Hematopoietic multipotent progenitor cell treated with erythropoietin and hydrocortisone succinate and interleukin-3 and kit ligand, for 8 days (in vitro differentiated cells): ENCODE data around the gene RALY.
A peak's percentile ranks its signal among the peaks of the same experiment; 100 is the strongest.
"Not testable (repeated sequence)": the region's sequence is repeated elsewhere in the genome, so short reads cannot be mapped to it uniquely, and the experiment has no call there.

Experiments
- DNase-seq: peaks from one replicate; pipeline ENCODE4 v3.0.0-alpha.2; 2015

RALY gene

DNA sequence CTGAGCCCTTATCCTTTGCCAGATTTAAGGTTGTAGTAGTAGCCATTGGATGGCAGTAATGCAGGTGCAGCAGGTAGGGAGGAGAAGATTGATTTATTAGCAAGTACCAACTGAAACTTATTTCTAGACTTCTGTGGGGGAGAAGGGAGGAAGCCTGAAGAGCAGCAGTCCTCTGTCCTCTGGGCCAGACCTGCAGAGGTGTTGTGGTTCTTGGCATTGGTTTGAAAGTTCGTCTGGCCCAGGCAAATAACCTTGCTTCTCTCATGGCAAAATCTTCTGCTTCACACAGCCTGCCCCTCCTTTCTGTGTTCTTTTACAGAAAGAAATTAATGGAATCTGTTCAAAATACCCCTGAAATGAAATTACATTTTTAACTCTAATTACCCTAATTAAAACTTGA lies 24.5 kb downstream of the RALY start:
- DNase-seq: no peak

DNA sequence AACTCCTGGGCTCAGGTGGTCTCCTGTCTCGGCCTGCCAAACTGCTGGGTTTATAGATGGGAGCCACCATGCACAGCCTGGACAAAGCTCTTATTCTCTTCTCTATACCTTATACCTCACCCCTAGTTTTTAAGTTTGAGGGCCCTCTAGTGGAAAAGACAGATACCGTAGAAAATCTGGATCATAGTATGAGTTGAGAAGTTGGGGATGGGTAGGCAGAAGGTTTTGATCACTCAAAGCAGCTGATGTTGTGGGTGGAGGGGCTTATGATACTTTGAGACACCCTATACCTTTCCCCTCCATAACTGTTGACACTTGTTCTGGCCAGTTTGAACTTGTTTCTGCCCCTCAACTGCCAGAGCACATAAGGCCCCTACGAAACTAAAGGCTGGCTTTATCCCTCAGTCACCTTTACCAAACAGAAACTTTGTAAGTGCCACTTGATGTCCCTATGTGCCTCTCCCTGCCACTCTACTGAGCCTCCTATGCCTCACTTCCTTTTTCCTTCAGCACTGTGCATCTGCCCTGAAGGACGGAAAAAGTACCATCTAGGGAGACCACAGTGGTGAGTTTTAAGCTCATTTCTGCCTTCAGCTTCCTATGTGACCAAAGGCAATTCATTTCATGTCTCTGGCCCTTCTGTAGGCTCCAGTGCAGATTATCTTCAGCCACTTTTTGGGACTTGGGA lies 28.6 kb downstream of the RALY start:
- peak; percentile 69 for DNase-seq

DNA sequence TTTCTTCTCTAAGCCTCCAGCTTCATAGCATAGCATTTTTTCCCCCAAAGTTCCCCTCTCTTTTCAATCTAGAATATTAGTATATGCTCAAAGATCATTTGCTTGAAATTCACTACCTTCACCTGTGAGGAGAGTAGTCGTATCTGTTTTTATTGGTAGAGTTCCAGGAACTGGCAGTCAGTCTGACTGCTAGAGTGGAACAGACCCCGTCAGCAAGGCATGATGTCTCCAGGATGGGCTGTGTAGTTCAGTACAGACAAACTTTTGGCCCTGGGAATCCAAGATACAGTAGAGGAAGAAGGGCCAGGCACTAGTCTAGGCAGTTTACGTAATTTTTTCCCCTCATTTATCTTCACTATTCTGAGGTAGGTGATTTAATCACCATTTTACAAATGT lies 29.1 kb downstream of the RALY start:
- DNase-seq: no peak

DNA sequence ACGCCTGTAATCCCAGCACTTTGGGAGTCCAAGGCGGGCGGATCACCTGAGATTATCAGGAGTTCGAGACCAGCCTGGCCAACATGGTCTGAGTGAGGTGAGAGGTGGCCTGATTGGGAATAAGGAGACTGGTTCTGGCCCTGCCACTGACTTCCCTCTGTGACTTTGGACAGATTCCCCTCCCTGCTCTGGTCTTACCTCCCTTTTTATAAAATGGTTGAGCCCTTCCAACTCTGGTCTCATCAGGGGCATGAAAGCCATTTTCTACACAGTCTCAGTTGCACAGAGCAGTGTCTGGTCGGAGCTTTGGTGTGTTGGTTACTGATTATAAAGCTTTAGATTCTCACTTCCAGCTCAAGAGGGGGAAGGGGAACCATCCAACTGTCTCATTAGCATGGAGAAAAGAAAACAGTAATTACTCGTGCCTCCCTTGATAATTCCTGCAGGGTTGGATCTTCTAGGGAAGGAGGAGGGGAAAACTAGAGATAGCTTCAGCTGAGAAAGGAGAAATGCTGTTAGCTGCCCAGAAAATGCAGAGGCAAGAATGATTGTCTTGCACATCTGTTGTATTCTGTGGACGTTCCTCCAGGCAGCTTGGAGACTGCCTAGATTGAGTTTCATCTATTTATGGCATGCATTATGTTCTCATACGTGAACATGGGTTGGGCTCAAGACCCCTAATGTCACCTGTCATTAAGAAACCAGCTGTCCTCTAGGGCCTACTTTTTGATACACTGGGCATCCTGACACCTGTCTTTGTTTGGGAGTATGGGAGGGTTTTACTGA lies 30.4 kb downstream of the RALY start:
- no peak for DNase-seq

DNA sequence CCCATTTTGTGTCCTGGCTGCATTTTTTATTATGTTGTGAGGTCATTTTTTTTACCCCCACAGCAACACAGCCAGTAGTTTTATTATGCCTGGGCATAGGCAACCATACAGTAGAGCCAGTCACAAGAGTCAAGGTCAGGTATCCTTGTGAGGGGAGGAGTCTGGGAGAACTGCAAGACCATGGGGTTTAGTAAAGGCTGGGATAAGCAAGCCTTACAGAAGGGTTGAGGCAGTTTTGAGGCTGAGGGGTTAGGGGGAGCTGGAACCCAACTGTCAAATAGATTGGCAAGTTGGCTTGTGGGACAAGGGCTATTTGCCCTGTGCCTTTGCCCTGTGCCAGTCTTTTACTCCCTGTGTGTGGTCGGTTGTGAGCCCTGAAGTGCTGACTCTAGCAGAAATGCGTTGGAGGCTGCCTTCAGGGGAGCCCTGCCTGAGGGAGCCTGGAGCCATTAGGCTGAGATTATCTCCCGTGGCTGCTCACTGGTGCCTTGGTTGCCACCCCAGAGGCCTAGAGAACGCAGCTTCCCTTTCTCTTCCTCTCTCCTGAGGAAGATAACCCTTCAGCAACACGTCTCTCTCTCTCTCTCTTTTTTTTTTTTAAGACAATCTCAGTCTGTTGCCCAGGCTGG lies 31.1 kb downstream of the RALY start:
- no peak for DNase-seq

DNA sequence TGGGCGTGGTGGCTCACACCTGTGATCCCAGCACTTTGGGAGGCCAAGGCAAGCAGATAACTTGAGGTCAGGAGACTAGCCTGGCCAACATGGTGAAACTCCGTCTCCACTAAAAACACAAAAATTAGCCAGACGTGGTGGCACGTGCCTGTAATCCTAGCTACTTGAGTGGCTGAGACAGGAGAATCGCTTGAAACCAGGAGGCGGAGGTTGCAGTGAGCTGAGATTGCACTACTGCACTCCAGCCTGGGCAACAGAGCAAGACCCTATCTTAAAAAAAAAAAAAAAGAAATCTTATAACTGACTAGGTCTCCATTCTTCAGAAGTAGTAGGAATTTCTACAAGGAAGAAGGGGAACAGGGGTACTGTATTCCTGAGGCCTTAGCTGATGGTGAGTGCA lies 34.3 kb downstream of the RALY start:
- not testable (repeated sequence) for DNase-seq

DNA sequence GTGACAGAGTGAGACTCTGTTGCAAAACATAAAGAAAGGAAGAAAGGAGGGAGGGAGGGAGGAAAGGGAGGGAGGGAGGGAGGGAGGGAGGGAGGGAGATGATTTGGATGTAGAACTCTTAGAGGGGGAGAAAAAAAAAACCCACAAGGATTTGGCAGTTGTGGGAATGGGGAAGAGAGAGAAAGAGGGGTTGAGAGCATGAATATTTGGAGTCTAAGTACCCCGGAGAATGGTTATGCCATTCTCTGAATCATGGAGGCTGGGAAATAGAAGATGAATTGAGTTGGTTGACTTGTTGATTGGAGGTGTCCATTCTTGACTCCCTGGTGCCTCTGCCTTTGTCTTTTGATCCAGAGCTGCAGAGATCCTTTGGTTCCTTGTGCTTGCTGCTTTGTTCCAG lies 35.7 kb downstream of the RALY start:
- DNase-seq: no peak

DNA sequence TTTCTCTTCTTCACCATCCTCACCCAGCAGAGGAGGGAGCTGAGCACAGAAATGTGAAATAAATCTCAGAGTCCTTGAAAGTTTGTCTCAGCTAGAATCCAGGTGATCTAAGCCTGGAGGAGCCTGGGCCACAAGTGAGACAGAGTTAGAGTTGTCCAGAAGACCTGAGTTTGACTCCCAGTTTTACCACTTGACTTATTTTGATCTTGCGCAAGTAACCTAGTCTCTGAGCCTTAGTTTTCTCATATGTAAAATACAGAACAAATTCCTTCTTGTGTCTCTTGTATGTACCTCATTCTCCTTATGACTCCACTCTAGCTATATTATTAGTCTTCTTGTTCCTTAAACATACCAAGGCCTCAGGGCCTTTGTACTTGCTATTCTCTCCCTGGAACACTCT lies 36.7 kb downstream of the RALY start:
- no peak for DNase-seq

DNA sequence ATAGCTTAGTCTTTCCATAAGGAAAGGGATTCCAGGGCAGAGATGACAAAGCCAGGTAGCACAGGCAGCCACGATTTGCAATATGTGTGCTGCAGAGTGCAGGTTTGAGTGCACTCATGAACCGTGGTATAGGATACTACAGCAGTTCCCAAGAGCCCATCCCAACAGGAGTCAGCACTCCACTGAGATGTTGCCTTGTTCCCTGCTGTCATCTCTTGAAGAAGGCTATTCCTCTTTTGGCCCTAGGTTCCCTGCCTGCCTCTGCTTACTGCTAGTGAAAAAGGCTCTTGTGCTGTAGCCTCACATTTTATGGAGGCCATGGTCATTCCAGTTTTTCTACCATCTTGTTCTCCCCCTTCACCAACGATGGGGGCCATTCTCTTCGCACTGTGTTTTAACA lies 40.2 kb downstream of the RALY start:
- DNase-seq: no peak

DNA sequence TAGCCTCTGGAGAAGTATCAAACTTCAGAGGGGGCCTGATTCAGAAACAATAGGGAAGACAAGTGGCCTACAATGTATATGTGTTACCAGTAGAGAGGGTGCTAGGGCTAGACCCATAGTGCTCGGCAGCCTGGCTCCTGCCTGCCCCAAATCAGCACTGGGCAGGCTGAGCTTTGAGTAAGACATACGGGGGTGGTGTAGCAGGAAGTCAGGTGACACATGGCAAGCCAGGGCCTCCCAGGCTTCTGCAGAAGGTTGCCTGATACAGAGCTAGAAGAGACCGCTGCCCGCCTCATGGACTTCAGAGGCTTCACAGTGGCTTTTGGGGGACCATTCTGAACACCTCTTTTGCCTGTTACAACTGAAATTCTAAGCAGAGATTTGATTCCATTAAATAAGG lies 43.4 kb downstream of the RALY start:
- peak; percentile 32 for DNase-seq

DNA sequence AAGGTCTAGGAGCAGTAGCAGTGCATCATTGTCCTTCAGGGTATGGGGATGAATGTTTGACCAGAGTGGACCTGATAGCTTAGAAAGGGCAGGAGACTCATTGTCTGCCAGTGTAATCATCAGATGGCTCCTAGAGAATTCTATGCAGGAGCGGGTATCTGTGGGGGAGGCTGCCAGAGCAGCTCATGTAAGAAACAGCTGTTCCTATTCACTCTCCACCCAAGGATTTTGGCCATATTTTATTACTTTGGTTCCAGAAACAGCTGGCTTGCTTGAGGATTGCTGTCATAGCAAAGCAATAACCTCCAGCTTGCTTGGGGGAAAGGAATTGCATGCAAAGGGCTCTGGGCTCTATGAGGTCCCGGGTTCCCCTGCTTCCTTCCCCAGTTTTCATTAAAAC lies 44.1 kb downstream of the RALY start:
- DNase-seq: no peak

DNA sequence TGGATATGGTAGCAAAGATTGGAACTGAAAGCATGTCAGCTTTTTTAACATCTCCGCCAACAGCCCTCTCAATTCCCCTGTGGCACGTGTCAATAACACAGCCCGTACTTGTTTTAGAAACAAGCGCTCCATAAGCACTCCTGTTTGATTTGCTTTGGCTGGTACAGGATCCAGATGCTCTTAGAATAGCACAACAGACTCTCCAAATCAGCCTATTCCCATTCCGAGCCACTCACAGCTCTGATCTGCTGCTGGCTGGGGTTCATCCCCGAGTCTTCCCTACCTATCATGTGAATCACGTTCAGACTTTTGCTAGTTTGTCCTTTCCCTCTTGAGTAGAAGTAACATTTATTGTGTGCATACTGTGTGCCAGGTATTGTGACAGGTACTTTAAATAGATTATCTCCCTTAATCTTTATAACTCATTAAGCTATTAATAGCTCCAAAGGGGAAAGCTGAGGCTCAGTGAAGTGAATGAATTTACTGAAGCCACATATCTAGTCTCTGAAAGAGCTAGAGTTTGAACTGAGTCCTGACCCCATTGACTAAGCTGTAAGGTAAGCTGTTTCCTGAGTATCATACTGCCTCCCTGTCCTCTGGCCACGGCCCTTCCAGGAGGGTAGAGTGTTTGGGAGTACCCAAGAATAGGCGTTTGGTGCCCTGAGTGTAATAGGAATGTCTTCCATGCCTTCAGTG lies 46.7 kb downstream of the RALY start:
- no peak for DNase-seq

DNA sequence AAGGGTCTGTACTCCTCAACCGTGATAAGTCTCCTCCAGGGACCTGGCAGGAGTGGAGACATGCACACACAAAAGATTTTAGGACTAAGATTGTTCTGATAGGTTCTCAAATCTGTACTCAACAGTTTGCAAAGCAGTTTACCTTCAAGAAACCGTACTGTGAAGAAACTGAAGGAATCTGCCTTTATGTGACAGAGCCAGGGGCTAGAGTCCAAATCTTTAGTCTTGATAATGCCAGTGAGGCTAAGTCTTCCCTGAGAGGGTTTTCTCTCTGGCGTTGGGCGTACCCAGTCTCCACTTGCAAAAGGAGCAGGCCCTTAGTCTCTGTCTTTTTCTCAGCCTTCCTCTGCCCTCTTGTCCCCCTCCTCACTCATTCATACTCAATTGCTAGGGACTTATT lies 47.5 kb downstream of the RALY start:
- DNase-seq: no peak

DNA sequence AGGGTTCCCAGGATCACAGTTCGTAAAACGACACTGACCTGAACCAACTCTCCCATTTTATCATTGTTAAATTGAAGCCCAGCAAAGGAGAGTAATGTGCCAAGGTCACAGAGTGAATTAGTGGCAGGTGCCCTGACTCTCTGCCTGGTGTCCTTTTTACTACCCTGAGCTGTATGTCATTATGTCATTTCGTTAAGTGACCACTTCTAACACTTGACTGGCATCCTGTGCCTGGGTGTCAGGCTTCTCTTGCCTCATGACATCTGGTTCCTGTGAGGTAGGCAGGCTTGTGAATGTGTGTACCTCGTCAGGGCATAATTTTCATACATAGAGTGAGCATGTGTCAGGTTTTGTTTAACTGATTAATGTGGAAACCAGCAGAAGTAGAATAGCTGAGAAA lies 48.6 kb downstream of the RALY start:
- no peak for DNase-seq

DNA sequence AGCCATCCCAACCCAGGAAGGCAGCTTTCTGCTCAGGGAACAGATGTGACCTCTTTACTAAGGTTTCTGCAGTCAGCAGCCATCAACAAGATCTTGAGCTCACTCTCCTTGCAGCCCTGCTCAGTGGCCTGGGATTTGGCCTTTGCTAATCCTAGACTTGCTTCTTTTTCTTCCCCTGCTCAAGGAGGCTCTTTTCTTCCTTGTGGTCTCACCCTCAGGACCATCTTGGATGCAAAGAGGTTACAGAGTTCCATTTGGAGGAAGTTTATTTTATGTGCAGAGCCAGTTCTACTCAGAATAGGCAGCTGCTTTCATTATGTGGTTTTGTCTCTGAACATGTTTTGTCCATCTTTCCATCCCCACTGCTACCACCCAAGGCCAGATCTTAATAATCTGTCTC lies 49.3 kb downstream of the RALY start:
- no peak for DNase-seq

DNA sequence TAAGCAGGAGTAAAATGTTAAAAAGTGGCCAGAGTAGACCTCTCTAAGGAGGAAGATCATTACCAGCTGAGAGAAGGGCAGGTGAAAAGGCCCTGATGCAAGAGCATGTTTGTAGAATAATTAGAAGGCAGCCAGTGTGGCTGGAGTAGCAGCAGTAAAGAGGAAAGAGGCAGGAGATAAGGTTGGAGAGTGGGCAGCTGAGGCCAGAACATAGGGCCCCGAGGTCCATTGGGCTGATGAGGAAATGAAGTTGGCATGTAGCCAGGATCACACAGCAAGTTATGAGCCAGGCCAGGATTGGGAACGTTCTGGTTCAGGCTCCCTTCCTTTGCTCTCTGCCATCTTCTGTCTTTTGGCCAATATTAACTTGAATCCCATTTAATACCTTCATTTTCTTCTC lies 51.6 kb downstream of the RALY start:
- no peak for DNase-seq

DNA sequence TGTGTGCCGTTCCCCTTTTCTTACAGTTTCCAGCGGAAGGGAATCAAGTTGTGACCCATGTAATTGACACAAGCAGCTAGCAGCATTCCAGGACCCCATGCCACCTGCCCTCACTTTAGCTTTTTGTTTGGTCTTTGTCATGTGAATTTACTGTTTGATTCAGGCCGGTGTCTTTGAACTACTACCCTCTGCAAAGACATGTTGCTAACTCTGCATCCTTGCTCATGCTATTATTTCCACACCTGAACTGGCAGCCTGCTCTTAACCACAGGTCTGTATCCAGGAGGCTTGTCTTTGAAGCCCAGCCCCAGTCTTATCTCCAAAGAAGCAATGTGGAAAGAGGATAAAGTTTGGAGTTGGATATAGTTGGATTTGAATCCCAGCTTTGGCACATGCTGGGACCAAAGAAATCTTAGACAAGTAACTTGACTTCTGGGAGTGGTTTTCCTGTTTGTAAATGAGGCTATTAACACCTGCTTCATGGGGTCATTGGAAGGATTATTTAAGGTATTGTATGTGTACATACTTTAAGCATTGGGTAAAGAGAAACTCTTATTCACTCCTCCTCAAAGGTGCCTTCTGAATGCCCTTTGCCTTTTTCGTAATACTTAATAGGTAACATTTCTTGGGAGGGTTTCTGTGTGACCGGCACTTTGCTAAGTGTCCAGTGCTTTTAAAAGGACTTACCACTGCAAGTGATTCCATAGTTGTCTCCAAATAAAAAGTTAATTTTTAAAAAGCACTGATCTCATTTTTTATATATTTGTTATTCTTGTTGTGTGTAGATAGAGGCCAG lies 52.4 kb downstream of the RALY start:
- no peak for DNase-seq

DNA sequence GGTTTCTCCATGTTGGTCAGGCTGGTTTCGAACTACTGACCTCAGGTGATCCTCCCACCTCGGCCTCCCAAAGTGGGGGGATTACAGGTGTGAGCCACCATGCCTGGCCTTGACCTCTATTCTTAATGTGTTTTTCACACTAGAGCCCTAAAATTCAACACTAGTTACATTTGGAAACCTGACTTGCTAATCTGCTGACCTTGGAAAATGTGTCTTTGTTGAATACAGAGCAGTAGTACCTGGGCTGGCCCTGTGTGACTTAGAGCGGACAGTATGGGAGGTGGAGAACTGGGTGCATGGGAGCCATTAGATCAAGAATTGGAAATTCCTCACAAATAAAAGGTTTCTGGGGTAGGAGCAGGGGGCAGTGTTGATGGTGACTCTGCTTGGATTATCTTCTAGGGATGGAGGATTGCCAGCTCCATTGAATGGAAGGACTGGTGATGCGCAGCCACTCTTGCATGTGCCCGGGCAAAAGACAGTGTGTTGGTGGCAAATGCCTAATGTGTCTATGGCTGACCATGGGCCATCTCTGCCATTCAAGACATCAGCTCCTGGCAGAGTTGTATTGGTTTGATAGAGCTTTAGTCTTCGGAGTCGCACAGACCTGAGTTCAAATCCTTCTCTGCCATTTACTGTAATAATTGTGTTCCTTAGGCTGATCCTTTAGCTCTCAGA lies 53.4 kb downstream of the RALY start:
- no peak for DNase-seq

DNA sequence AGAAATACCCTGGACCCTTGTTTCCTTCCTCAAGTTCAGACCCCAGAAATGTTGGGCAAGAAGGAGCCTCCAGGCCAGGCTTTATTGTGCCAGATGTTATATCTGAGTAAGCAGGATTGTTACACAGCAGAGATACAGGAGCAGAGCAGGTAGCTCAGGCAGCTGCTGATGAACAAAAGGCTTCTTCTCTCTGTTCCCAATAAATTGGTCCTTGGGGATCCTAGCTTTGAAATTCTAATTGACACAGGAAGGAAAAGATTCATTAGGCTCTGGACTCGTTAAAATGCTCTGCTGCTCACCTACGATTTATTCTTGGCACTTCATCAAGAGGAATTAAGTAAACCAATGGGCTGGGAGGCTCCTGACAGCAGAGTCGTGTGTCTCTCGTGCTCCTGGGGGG lies 54.2 kb downstream of the RALY start:
- no peak for DNase-seq

DNA sequence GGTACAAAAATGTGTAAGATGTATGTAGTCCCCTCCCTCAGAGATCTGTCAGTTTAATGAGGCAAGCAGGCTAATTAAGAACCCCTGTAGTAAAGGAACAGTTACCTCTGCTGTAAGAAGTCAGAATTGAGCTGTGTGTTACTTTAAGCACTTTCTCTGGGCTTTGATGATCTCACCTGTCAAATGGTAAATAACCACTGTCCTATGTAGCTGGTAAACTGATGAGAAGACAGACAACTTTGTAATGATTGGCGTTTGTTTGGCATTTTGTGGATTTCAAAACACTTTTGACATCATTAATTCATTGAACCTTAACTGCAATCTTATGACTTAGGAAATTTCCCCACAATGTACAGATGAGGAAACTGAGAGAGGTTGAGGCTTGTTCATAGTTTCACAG lies 55.7 kb downstream of the RALY start:
- DNase-seq: no peak

DNA sequence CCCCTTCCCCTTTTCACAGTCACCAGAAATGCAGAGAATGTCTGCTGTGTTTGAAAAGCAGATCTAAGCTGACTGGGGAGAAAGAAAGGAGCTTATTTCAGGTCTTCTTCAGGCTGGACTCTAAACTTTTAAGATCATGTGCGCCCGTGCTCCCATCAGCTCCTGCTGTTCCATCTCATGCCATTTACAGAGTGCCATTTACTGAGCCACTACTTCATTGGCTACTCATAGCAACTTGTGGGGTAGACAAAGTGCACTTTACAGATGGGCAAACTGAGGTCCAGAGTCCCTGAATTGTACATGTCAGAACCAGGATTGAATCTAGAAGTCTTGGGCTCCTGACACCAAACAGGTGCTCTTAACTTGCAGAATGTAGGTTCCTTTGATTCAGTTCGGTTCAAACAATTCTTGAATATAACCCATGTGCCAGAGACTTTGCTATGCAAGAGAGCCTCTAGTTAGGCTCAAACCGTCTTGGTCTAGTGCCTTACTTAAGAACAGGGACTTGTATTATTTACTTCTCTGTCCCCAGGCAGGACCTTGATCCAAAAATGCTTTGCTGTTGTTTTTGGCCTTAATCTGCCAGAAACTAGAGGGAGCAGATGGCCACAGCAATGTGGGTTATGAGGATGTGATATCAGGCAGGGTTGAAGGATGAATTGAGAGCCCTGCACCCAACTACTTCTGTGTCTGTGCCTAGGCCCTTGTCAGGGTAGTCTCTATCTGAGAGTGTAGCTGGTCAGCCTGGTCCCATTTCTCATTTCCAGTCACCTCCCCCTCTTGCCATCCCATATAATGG lies 56.4 kb downstream of the RALY start:
- no peak for DNase-seq
